Measurements from ENCODE around the gene ZNF8. TPM values are rescaled to one million over a fixed set of nuclear protein-coding genes. Genes with fewer than 3 reads are reported as not detected.

Gene ZNF8
- total and polyA plus RNA-seq, 10 of the 15 experiments (the other 5 are each of a cell fraction or from before 2014, with no cell fraction given): 0.46 to 5.4 (median 2.6) TPM

DNA sequence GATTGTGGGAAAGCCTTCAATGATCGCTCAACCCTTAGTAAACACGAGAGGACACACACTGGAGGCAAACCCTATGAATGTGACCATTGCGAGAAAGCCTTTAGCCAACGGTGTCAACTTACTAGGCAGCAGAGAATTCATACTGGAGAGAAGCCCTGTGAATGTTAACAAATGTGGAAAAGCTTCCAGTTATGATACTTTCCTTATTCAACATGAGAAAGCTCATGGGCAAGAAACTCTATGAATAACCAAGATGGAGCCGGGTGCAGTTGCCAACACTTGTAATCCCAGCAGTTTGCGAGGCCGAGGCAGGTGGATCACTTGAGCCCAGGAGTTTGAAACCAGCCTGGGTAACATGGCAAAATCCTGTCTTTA, 15.8 kb upstream of the ZNF8 start (continued):
- TF ChIP-seq TAF1 (IDR thresholded peaks at IDR 0.05; ENCODE audit: borderline replicate concordance, low read depth, low read length) (no peak), SUZ12 (IDR thresholded peaks at IDR 0.05; ENCODE audit: unreplicated experiment) (no peak), RAD21 (IDR thresholded peaks at IDR 0.05; ENCODE audit: insufficient read depth, low read depth, low read length) (no peak)
- TF ChIP-seq, protein P1, sequence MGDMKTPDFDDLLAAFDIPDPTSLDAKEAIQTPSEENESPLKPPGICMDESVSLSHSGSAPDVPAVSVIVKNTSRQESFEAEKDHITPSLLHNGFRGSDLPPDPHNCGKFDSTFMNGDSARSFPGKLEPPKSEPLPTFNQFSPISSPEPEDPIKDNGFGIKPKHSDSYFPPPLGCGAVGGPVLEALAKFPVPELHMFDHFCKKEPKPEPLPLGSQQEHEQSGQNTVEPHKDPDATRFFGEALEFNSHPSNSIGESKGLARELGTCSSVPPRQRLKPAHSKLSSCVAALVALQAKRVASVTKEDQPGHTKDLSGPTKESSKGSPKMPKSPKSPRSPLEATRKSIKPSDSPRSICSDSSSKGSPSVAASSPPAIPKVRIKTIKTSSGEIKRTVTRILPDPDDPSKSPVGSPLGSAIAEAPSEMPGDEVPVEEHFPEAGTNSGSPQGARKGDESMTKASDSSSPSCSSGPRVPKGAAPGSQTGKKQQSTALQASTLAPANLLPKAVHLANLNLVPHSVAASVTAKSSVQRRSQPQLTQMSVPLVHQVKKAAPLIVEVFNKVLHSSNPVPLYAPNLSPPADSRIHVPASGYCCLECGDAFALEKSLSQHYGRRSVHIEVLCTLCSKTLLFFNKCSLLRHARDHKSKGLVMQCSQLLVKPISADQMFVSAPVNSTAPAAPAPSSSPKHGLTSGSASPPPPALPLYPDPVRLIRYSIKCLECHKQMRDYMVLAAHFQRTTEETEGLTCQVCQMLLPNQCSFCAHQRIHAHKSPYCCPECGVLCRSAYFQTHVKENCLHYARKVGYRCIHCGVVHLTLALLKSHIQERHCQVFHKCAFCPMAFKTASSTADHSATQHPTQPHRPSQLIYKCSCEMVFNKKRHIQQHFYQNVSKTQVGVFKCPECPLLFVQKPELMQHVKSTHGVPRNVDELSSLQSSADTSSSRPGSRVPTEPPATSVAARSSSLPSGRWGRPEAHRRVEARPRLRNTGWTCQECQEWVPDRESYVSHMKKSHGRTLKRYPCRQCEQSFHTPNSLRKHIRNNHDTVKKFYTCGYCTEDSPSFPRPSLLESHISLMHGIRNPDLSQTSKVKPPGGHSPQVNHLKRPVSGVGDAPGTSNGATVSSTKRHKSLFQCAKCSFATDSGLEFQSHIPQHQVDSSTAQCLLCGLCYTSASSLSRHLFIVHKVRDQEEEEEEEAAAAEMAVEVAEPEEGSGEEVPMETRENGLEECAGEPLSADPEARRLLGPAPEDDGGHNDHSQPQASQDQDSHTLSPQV (IDR thresholded peaks at IDR 0.05): no peak

DNA sequence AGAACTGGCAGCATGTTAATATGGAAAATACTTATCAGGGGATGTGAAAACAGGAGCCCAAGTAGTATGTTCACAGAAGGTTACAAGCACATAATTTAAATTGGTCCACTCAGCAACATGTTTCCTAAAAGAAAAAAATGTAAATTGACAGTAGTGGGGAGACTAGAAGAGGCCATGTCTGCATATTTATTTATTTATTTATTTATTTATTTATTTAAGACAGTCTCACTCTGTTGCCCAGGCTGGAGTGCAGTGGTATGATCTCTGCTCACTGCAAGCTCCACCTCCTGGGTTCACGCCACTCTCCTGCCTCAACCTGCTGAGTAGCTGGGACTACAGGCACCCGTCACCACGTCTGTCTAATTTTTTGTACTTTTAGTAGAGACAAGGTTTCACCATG, 13.7 kb upstream of the ZNF8 start:
- Histone ChIP-seq H3K79me2 (ENCODE audit: control insufficient read depth, insufficient read depth, low read length) (no peaks in the 10 kb centered on the region), H3K4me2 (ENCODE audit: control insufficient read depth, insufficient read depth) (no peak overlapping the region), H3K4me3 (no peak overlapping the region), H3K36me3 (ENCODE audit: control insufficient read depth in 2 of 2, insufficient read depth in 2 of 2, low read length in 1 of 2) (peaks cover 0 to 7% of the 10 kb centered on the region in 2 experiments; a peak in 1 of 4 replicates), H3K9me3 (replicated peaks; ENCODE audit: control insufficient read depth, insufficient read depth, low read length) (peaks cover 52% of the 10 kb centered on the region), H2AFZ (ENCODE audit: control insufficient read depth, low read depth, low read length) (no peak overlapping the region), H3K4me1 (ENCODE audit: control insufficient read depth, insufficient read depth, low read length) (no peaks in the 10 kb centered on the region), H4K20me1 (ENCODE audit: control insufficient read depth, insufficient read depth) (no peaks in the 10 kb centered on the region), H3K27me3 (replicated peaks in 1 of 2; ENCODE audit: control insufficient read depth in 2 of 2, insufficient read depth in 2 of 2, low read length in 1 of 2) (no peaks in the 10 kb centered on the region), H3K27ac (ENCODE audit: control insufficient read depth, insufficient read depth) (no peak overlapping the region), H3K9ac (ENCODE audit: control insufficient read depth, insufficient read depth, low read length) (no peak overlapping the region)
- BruUV-seq (replicated peaks): no TSS peak
- DNase-seq (ENCODE audit: low read depth, low spot score): no peak
- 92% methylated on average over 3 of the region's 3 CpGs for WGBS (ENCODE audit: insufficient coverage, insufficient replicate concordance, low lambda C conversion rate, missing lambda C conversion rate)
- no peak for ATAC-seq
- SMC1A ChIA-PET (ENCODE audit: uncharacterized antibody, unreplicated experiment): no interaction called here
- in situ Hi-C loops (cut with MboI) (no loop called here), intact Hi-C loops (cut with micrococcal nuclease; ENCODE audit: unreplicated experiment) (no loop called here)
- CTCF ChIA-PET: no interaction called here
- RAD21 ChIA-PET (ENCODE audit: unreplicated experiment): no interaction called here
- POLR2A ChIA-PET: no interaction called here
- no peak for FAIRE-seq
- TF ChIP-seq CREB1 (IDR thresholded peaks at IDR 0.05; ENCODE audit: low read depth) (no peak), SMC3 (IDR thresholded peaks at IDR 0.05; ENCODE audit: borderline replicate concordance, low read length) (no peak), JUNB (IDR thresholded peaks at IDR 0.05) (no peak), LARP7 (IDR thresholded peaks at IDR 0.05) (no peak), GABPA (IDR thresholded peaks at IDR 0.05; ENCODE audit: low read depth) (no peak), ZNF207 (IDR thresholded peaks at IDR 0.05; ENCODE audit: borderline replicate concordance) (no peak), EZH2 (IDR thresholded peaks at IDR 0.05; ENCODE audit: borderline replicate concordance, control insufficient read depth, low read depth, low read length) (no peak), IKZF2 (IDR thresholded peaks at IDR 0.05) (no peak), SIN3A (IDR thresholded peaks at IDR 0.05; ENCODE audit: low read depth, low read length) (no peak), NFYA (IDR thresholded peaks at IDR 0.05; ENCODE audit: borderline replicate concordance, low read depth, low read length) (no peak), SUPT20H (IDR thresholded peaks at IDR 0.05; ENCODE audit: borderline replicate concordance, control insufficient read depth, low read depth, low read length) (no peak), CBX5 (IDR thresholded peaks at IDR 0.05; ENCODE audit: low read depth) (no peak), TBL1XR1 (IDR thresholded peaks at IDR 0.05; ENCODE audit: low read depth, low read length) (no peak)
- TF ChIP-seq, protein P2, sequence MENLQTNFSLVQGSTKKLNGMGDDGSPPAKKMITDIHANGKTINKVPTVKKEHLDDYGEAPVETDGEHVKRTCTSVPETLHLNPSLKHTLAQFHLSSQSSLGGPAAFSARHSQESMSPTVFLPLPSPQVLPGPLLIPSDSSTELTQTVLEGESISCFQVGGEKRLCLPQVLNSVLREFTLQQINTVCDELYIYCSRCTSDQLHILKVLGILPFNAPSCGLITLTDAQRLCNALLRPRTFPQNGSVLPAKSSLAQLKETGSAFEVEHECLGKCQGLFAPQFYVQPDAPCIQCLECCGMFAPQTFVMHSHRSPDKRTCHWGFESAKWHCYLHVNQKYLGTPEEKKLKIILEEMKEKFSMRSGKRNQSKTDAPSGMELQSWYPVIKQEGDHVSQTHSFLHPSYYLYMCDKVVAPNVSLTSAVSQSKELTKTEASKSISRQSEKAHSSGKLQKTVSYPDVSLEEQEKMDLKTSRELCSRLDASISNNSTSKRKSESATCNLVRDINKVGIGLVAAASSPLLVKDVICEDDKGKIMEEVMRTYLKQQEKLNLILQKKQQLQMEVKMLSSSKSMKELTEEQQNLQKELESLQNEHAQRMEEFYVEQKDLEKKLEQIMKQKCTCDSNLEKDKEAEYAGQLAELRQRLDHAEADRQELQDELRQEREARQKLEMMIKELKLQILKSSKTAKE (IDR thresholded peaks at IDR 0.05; ENCODE audit: low read depth, poor library complexity, severe bottlenecking): no peak
- TF ChIP-seq, protein P3, sequence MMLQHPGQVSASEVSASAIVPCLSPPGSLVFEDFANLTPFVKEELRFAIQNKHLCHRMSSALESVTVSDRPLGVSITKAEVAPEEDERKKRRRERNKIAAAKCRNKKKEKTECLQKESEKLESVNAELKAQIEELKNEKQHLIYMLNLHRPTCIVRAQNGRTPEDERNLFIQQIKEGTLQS (IDR thresholded peaks at IDR 0.05; ENCODE audit: borderline replicate concordance, extremely low read depth, low read depth, low read length): no peak

Measured in GM12878 (cell line).